Upper lobe of left lung (tissue), 6 donors: ENCODE measurements around the gene ST6GALNAC3. TPM values are rescaled to one million over a fixed set of nuclear protein-coding genes. Genes with fewer than 3 reads are reported as not detected.

Experiments
- ATAC-seq, 2 donors: fragments of 200-7000 bp; cut with Tn5 transposase; one replicate each; pipeline ENCODE4 v1.9.1; 2022; ENCODE audit warnings: mild to moderate bottlenecking in 2 of 2, moderate library complexity in 2 of 2; ENCODE audit not compliant: low FRiP score in 2 of 2
- DNase-seq, 2 donors: peaks; one replicate each; pipeline ENCODE4 v3.0.0-alpha.2; 2019 to 2020
- H3K27ac ChIP-seq, 4 donors: fragments of 200-600 bp; sonication (generic); one replicate each; pipeline ENCODE4 v1.5.1; 2016 to 2019
- H3K27me3 ChIP-seq, 4 donors: fragments of 200-600 bp; sonication (generic); one replicate each; pipeline ENCODE4 v1.5.1; 2017 to 2019
- H3K36me3 ChIP-seq, 4 donors: fragments of 200-600 bp; sonication (generic); one replicate each; pipeline ENCODE4 v1.5.1; 2016 to 2019
- H3K4me1 ChIP-seq, 4 donors: fragments of 200-600 bp; sonication (generic); one replicate each; pipeline ENCODE4 v1.5.1; 2018 to 2019
- H3K4me3 ChIP-seq, 4 donors: fragments of 200-600 bp; sonication (generic); one replicate each; pipeline ENCODE4 v1.5.1; 2017 to 2019; ENCODE audit warnings: mild to moderate bottlenecking in 2 of 4, moderate library complexity in 1 of 4
- H3K9me3 ChIP-seq, 4 donors: fragments of 200-600 bp; sonication (generic); one replicate each; pipeline ENCODE4 v1.5.1; 2018 to 2019
- CTCF ChIP-seq, 6 experiments: fragments of 450-650 bp in 4 of 6; fragments of 200-600 bp in 2 of 6; sonication (generic) in 2 of 6; IDR thresholded peaks; one replicate each; pipeline ENCODE4 v1.5.1; 2016 to 2019; ENCODE audit warnings: antibody characterized with exemption in 6 of 6
- EP300 ChIP-seq, 4 donors: sonication (generic); formaldehyde crosslinking; IDR thresholded peaks; one replicate each; pipeline ENCODE4 v1.5.1; 2017; ENCODE audit warnings: antibody characterized with exemption in 4 of 4, control low read depth in 2 of 4
- POLR2A ChIP-seq, 4 donors: fragments of 450-650 bp; IDR thresholded peaks; one replicate each; pipeline ENCODE4 v1.5.1; 2016 to 2017; ENCODE audit warnings: antibody characterized with exemption in 4 of 4, mild to moderate bottlenecking in 2 of 4
- POLR2AphosphoS5 ChIP-seq, 2 donors: sonication (generic); formaldehyde crosslinking; IDR thresholded peaks; one replicate each; pipeline ENCODE4 v1.5.1; 2017; ENCODE audit warnings: antibody characterized with exemption in 2 of 2
- WGBS, 2 donors: methylation state at CpG; one replicate each; pipeline ENCODE4 v1.1.5; 2017 to 2018; 5-methylcytosine and 5-hydroxymethylcytosine counted together
- total RNA-seq, 6 donors: library from RNA; depleted of rRNA in 4 of 6; stranded (reverse); fragments of >200 nt in 4 of 6; gene quantifications; one replicate each; pipeline versions ENCODE4 v1.1.0 to v1.2.1, GENCODE V29; 2016 to 2021
- donor health status: DM: no; HTN: no; CAD: no; lungs with moderate emphysema.
- donor health status: DM: no; HTN: yes; CAD: no; lungs with severe emphysema.

The ST6GALNAC3 gene
- total RNA-seq, 6 donors from 2014 or later = 5.8 to 13.1 (median 11.3) TPM

GRCh38 chr1:76473591-76473990, 399.0 kb downstream of the ST6GALNAC3 start:
- TF ChIP-seq POLR2A (IDR thresholded peaks at IDR 0.05) = no peak
- Histone ChIP-seq H3K4me1 (no peaks in the 10 kb centered on the region), H3K4me3 (no peak overlapping the region), H3K27ac (no peak overlapping the region), H3K36me3 (no peaks in the 10 kb centered on the region), H3K27me3 (no peaks in the 10 kb centered on the region), H3K9me3 (no peaks in the 10 kb centered on the region)
- DNase-seq (no peak), ATAC-seq (no peak)
- WGBS, 2 donors = 50 to 64% methylated on average over 1 of the region's 1 CpG

- Histone ChIP-seq H3K36me3 (no peaks in the 10 kb centered on the region), H3K27me3 (no peaks in the 10 kb centered on the region), H3K4me3 (no peak overlapping the region), H3K9me3 (no peaks in the 10 kb centered on the region), H3K27ac (no peak overlapping the region), H3K4me1 (no peaks in the 10 kb centered on the region)
- 89 to 98% methylated on average over 4 of the region's 4 CpGs for WGBS, 2 donors
- no peak for ATAC-seq
- no peak for TF ChIP-seq EP300 (IDR thresholded peaks at IDR 0.05)
- no peak for TF ChIP-seq POLR2AphosphoS5 (IDR thresholded peaks at IDR 0.05)
- no peak for TF ChIP-seq POLR2A (IDR thresholded peaks at IDR 0.05)
- TF ChIP-seq CTCF (IDR thresholded peaks at IDR 0.05) = no peak
- DNase-seq = no peak
Measured at GRCh38 chr1:76474922-76475321, 400.4 kb downstream of the ST6GALNAC3 start.

- DNase-seq = no peak
Measured at GRCh38 chr1:76477156-76477555, 402.6 kb downstream of the ST6GALNAC3 start.

GRCh38 chr1:76480827-76481226, 406.3 kb downstream of the ST6GALNAC3 start:
- DNase-seq = no peak
- no peak for TF ChIP-seq EP300 (IDR thresholded peaks at IDR 0.05)
- no peak for TF ChIP-seq CTCF (IDR thresholded peaks at IDR 0.05)
- TF ChIP-seq POLR2AphosphoS5 (IDR thresholded peaks at IDR 0.05) = no peak
- no peak for TF ChIP-seq POLR2A (IDR thresholded peaks at IDR 0.05)
- ATAC-seq = no peak

More at GRCh38 chr1:76477156-76477555, 402.6 kb downstream of the ST6GALNAC3 start:
- TF ChIP-seq CTCF (IDR thresholded peaks at IDR 0.05) = no peak
- no peak for TF ChIP-seq POLR2AphosphoS5 (IDR thresholded peaks at IDR 0.05)
- TF ChIP-seq POLR2A (IDR thresholded peaks at IDR 0.05) = no peak
- TF ChIP-seq EP300 (IDR thresholded peaks at IDR 0.05) = no peak
- H3K27me3 ChIP-seq = no peaks in the 10 kb centered on the region
- H3K4me3 ChIP-seq = no peak overlapping the region
- H3K9me3 ChIP-seq = no peaks in the 10 kb centered on the region
- H3K27ac ChIP-seq = no peak overlapping the region
- H3K36me3 ChIP-seq = no peaks in the 10 kb centered on the region
- ATAC-seq = no peak
- no peaks in the 10 kb centered on the region for H3K4me1 ChIP-seq

GRCh38 chr1:76481672-76482071, 407.1 kb downstream of the ST6GALNAC3 start:
- no peak for ATAC-seq
- Histone ChIP-seq H3K4me1 (no peaks in the 10 kb centered on the region), H3K27ac (no peak overlapping the region), H3K9me3 (no peaks in the 10 kb centered on the region), H3K36me3 (no peaks in the 10 kb centered on the region), H3K27me3 (no peaks in the 10 kb centered on the region), H3K4me3 (no peak overlapping the region)
- DNase-seq = no peak
- 91 to 95% methylated on average over 1 of the region's 1 CpG for WGBS, 2 donors
- TF ChIP-seq POLR2AphosphoS5 (IDR thresholded peaks at IDR 0.05) = no peak
- TF ChIP-seq POLR2A (IDR thresholded peaks at IDR 0.05) = no peak
- no peak for TF ChIP-seq CTCF (IDR thresholded peaks at IDR 0.05)
- no peak for TF ChIP-seq EP300 (IDR thresholded peaks at IDR 0.05)

More at GRCh38 chr1:76480827-76481226, 406.3 kb downstream of the ST6GALNAC3 start:
- H3K27me3 ChIP-seq = no peaks in the 10 kb centered on the region
- H3K4me3 ChIP-seq = no peak overlapping the region
- no peak overlapping the region for H3K27ac ChIP-seq
- H3K36me3 ChIP-seq = no peaks in the 10 kb centered on the region
- no peaks in the 10 kb centered on the region for H3K9me3 ChIP-seq
- no peaks in the 10 kb centered on the region for H3K4me1 ChIP-seq
